Activated naive CD4-positive, alpha-beta T cell treated with Interleukin-2 at 50 U/mL for 16 hours (primary cell): ENCODE measurements around the gene CRYL1.

Experiments
- DNase-seq: peaks from one replicate; pipeline ENCODE4 v3.0.0-alpha.2; 2020

Gene CRYL1

GRCh38 chr13:20525601-20526544 lies at the start of gene CRYL1:
Gene CRYL1 (minus strand): TSS chr13:20525857. CDS start chr13:20525794, 63 bp downstream.
- DNase-seq = peak; percentile 78

GRCh38 chr13:20573636-20574035 lies 48.0 kb upstream of the CRYL1 start:
- no peak for DNase-seq

- no peak for DNase-seq
These were observed 47.5 kb upstream of the CRYL1 start for GRCh38 chr13:20573186-20573585.

- no peak for DNase-seq
These were observed 46.0 kb upstream of the CRYL1 start for GRCh38 chr13:20571676-20572075.

GRCh38 chr13:20570517-20570916 lies 44.9 kb upstream of the CRYL1 start:
- DNase-seq = no peak

- DNase-seq = no peak
These were observed 42.3 kb upstream of the CRYL1 start for GRCh38 chr13:20567881-20568528.

- DNase-seq = peak; percentile 79
These were observed 41.5 kb upstream of the CRYL1 start, which contains the start of gene IFT88 for GRCh38 chr13:20566898-20567874. Gene IFT88 (plus strand): TSS chr13:20567157. CDS start chr13:20574386, 7,229 bp downstream.

- no peak for DNase-seq
These were observed 40.8 kb upstream of the CRYL1 start for GRCh38 chr13:20566468-20566897.

GRCh38 chr13:20565115-20565736 lies 39.6 kb upstream of the CRYL1 start:
- DNase-seq = peak; percentile 9

GRCh38 chr13:20561741-20562140 lies 36.1 kb upstream of the CRYL1 start:
- DNase-seq = no peak

- DNase-seq = no peak
These were observed 34.2 kb upstream of the CRYL1 start for GRCh38 chr13:20559659-20560356.

- DNase-seq = no peak
These were observed 33.3 kb upstream of the CRYL1 start for GRCh38 chr13:20558982-20559381.

GRCh38 chr13:20553311-20553710 lies 27.7 kb upstream of the CRYL1 start:
- DNase-seq = no peak

- no peak for DNase-seq
These were observed 25.1 kb upstream of the CRYL1 start for GRCh38 chr13:20550799-20551198.

- DNase-seq = no peak
These were observed 21.8 kb upstream of the CRYL1 start for GRCh38 chr13:20547479-20547908.

- DNase-seq = no peak
These were observed 20.9 kb upstream of the CRYL1 start for GRCh38 chr13:20546556-20546955.

- no peak for DNase-seq
These were observed 18.7 kb upstream of the CRYL1 start for GRCh38 chr13:20544201-20544923.

GRCh38 chr13:20536992-20537391 lies 11.3 kb upstream of the CRYL1 start:
- no peak for DNase-seq

- no peak for DNase-seq
These were observed 8.5 kb upstream of the CRYL1 start for GRCh38 chr13:20534038-20534608.

GRCh38 chr13:20528452-20528851 lies 2.8 kb upstream of the CRYL1 start:
- peak; percentile 31 for DNase-seq
